K562 (cell line): ENCODE measurements around the gene DCP2. TPM values are rescaled to one million over a fixed set of nuclear protein-coding genes. Genes with fewer than 3 reads are reported as not detected.
A peak's percentile ranks its signal among the peaks of the same experiment; 100 is the strongest.

Experiments used
- ATAC-seq: fragments of 200-7000 bp; cut with Tn5 transposase; 3 replicates; pipeline ENCODE4 v1.9.1; 2020; ENCODE audit warnings: moderate library complexity
- BruUV-seq: library from RNA; stranded (reverse); fragments of 400-500 nt; replicated peaks from 2 replicates; lab custom pipeline; 2021; lab: Mats Ljungman, UMichigan
- CTCF ChIA-PET: fragments of 300-600 bp; formaldehyde crosslinking; extraction: SDS; loops from one replicate; lab custom pipeline; 2021; ENCODE audit warnings: low intra/inter-chr PET ratio; lab: Yijun Ruan, JAX
- POLR2A ChIA-PET: fragments of 300-600, 350-650 bp; sonication (Branson Sonifier 250); formaldehyde crosslinking; extraction: SDS; loops from one replicate; lab custom pipeline; 2021; ENCODE audit warnings: antibody characterized with exemption, inconsistent platforms; lab: Yijun Ruan, JAX
- DNase-seq, 4 experiments: peaks; one replicate each; pipeline versions ENCODE4 v3.0.0 to v3.0.0-alpha.2; 2011 to 2018; ENCODE audit warnings: low spot score in 3 of 4, mixed read lengths in 3 of 4; ENCODE audit errors: extremely low read depth in 1 of 4
- FAIRE-seq: peaks from 2 replicates; lab custom pipeline; 2011; peaks lifted over from hg19 to GRCh38; lab: Jason Lieb, UNC
- H2AFZ ChIP-seq: 2 replicates; pipeline ENCODE4 v1.6.0; 2011; ENCODE audit warnings: low read depth, low read length, control low read depth, inconsistent platforms
- H3K27ac ChIP-seq: fragments of 200-600 bp; 3 replicates; pipeline ENCODE4 v1.8.0; 2011; ENCODE audit warnings: low read depth, mild to moderate bottlenecking, control low read depth, inconsistent platforms, low read length, moderate library complexity, mixed read lengths; ENCODE audit errors: extremely low read depth
- H3K27me3 ChIP-seq, 2 experiments: fragments of 300-600 bp in 1 of 2; 2 replicates in 1 of 2; 3 replicates in 1 of 2; pipeline versions ENCODE4 v1.6.0 to v1.8.0; 2011; ENCODE audit warnings: inconsistent platforms in 2 of 2, low read length in 2 of 2, mild to moderate bottlenecking in 1 of 2, mixed read lengths in 1 of 2, moderate library complexity in 1 of 2; ENCODE audit not compliant: control insufficient read depth in 2 of 2, insufficient read depth in 2 of 2
- H3K36me3 ChIP-seq: fragments of 300-600 bp; 3 replicates; pipeline ENCODE4 v1.8.0; 2011; ENCODE audit warnings: mild to moderate bottlenecking, low read length, inconsistent platforms; ENCODE audit not compliant: control insufficient read depth, insufficient read depth
- H3K4me1 ChIP-seq, 2 experiments: fragments of 200-600 bp in 1 of 2; replicated peaks in 1 of 2; 2 replicates in 1 of 2; 3 replicates in 1 of 2; pipeline versions ENCODE4 v1.5.1 to v1.8.0; 2011; ENCODE audit warnings: inconsistent platforms in 2 of 2, low read length in 2 of 2, mild to moderate bottlenecking in 1 of 2, mixed read lengths in 1 of 2, moderate library complexity in 1 of 2; ENCODE audit not compliant: control insufficient read depth in 2 of 2, insufficient read depth in 2 of 2
- H3K4me2 ChIP-seq: 2 replicates; pipeline ENCODE4 v1.6.1; 2011; ENCODE audit warnings: low read length, control low read depth, inconsistent platforms, mixed read lengths; ENCODE audit not compliant: insufficient read depth
- H3K4me3 ChIP-seq: fragments of 200-600 bp; sonication (generic), shearing (Covaris generic); 2 replicates; pipeline ENCODE4 v1.5.1; 2016; ENCODE audit warnings: control low read depth, inconsistent platforms
- H3K79me2 ChIP-seq: fragments of 200-600 bp; 3 replicates; pipeline ENCODE4 v1.8.0; 2011; ENCODE audit warnings: low read length, inconsistent platforms; ENCODE audit not compliant: control insufficient read depth, insufficient read depth
- H3K9ac ChIP-seq, 2 experiments: 2 replicates each; pipeline versions ENCODE4 v1.6.0 to v1.6.1; 2011; ENCODE audit warnings: low read depth in 2 of 2, low read length in 2 of 2, control low read depth in 1 of 2, inconsistent platforms in 1 of 2, mild to moderate bottlenecking in 1 of 2, mixed read lengths in 1 of 2; ENCODE audit not compliant: insufficient read depth in 1 of 2
- H3K9me1 ChIP-seq: one replicate; pipeline ENCODE4 v1.6.0; 2011; ENCODE audit warnings: inconsistent platforms, mild to moderate bottlenecking, low read length, moderate library complexity; ENCODE audit not compliant: control insufficient read depth, insufficient read depth
- H3K9me3 ChIP-seq: replicated peaks from 2 replicates; pipeline ENCODE4 v1.5.1; 2011; ENCODE audit warnings: low read depth, low read length, inconsistent platforms; ENCODE audit not compliant: control insufficient read depth, insufficient read depth
- H4K20me1 ChIP-seq: replicated peaks from 2 replicates; pipeline ENCODE4 v1.6.1; 2011; ENCODE audit warnings: low read length, inconsistent platforms, mixed read lengths; ENCODE audit not compliant: control insufficient read depth, insufficient read depth
- CBFA2T3 ChIP-seq: fragments of 450-650 bp; IDR thresholded peaks from 2 replicates; pipeline ENCODE4 v1.6.1; 2017
- CC2D1A ChIP-seq: fragments of 450-650 bp; IDR thresholded peaks from 2 replicates; pipeline ENCODE4 v1.6.1; 2017; ENCODE audit warnings: mild to moderate bottlenecking
- CHD4 ChIP-seq: fragments of 200-600 bp; sonication (generic); IDR thresholded peaks from 3 replicates; pipeline ENCODE4 v1.6.1; 2012; ENCODE audit warnings: low read depth, mild to moderate bottlenecking, mixed read lengths, low read length, inconsistent platforms; ENCODE audit not compliant: insufficient read depth, insufficient replicate concordance, poor library complexity, severe bottlenecking
- FIP1L1 ChIP-seq: fragments of 200-400 bp; formaldehyde crosslinking; IDR thresholded peaks from 2 replicates; pipeline ENCODE4 v1.6.1; 2018; ENCODE audit warnings: mild to moderate bottlenecking, low read depth, low read length; ENCODE audit not compliant: poor library complexity, severe bottlenecking
- JUNB ChIP-seq: fragments of 450-650 bp; formaldehyde crosslinking; conservative IDR thresholded peaks from 2 replicates; pipeline ENCODE4 v1.4.0; 2020; ENCODE audit warnings: mild to moderate bottlenecking
- POLR2A ChIP-seq: fragments of 450-650 bp; conservative IDR thresholded peaks from 2 replicates; pipeline ENCODE4 v1.6.1; 2016
- POLR2AphosphoS5 ChIP-seq: IDR thresholded peaks from 2 replicates; pipeline ENCODE4 v1.6.1; 2011; ENCODE audit warnings: mild to moderate bottlenecking, low read depth, low read length, moderate library complexity; ENCODE audit not compliant: control insufficient read depth, insufficient read depth
- POLR2B ChIP-seq: fragments of 450-650 bp; IDR thresholded peaks from 2 replicates; pipeline ENCODE4 v1.6.1; 2018; ENCODE audit warnings: low read depth; ENCODE audit not compliant: partially characterized antibody
- RB1 ChIP-seq: fragments of 450-650 bp; IDR thresholded peaks from 2 replicates; pipeline ENCODE4 v1.6.1; 2017; ENCODE audit warnings: low read depth, mild to moderate bottlenecking
- RBBP5 ChIP-seq: fragments of 200-600 bp; sonication (generic); IDR thresholded peaks from 2 replicates; pipeline ENCODE4 v1.6.1; 2012; ENCODE audit warnings: borderline replicate concordance, mild to moderate bottlenecking, low read length, control low read depth, inconsistent platforms; ENCODE audit not compliant: insufficient read depth, poor library complexity, severe bottlenecking
- TAL1 ChIP-seq: fragments of 450-650 bp; IDR thresholded peaks from 2 replicates; pipeline ENCODE4 v1.6.1; 2016; ENCODE audit warnings: mild to moderate bottlenecking
- XRCC4 ChIP-seq: IDR thresholded peaks from one replicate; pipeline ENCODE4 v1.6.1; 2011; ENCODE audit not compliant: insufficient read depth, insufficient read length; ENCODE audit errors: extremely low read depth
- WGBS: fragments of 100-300 bp; shearing (Covaris generic); methylation state at CpG from one replicate; pipeline ENCODE4 v1.1.6; 2016; ENCODE audit warnings: low coverage, mixed read lengths; ENCODE audit not compliant: insufficient coverage; ENCODE audit errors: missing lambda C conversion rate; 5-methylcytosine and 5-hydroxymethylcytosine counted together
- in situ Hi-C: fragments of 300-500 bp; cut with MboI; formaldehyde crosslinking; loops from 4 replicates; pipeline ENCODE4 v1.15.0; 2018; ENCODE audit warnings: inconsistent platforms, mixed read lengths
- intact Hi-C: fragments of 100-400 bp; cut with micrococcal nuclease; formaldehyde crosslinking; loops from 2 replicates; pipeline ENCODE4 v1.14.2; 2022
- polyA plus RNA-seq, 8 experiments: library from polyadenylated mRNA; depleted of rRNA in 4 of 8; stranded (reverse) in 5 of 8; unstranded in 3 of 8; fragments of >200 nt; fragmentation: Nextera tagmentation in 2 of 8; fragmentation: Illumina TruSeq in 1 of 8; extraction: Ambion mirVana in 2 of 8; extraction: Trizol in 1 of 8; gene quantifications; 2 replicates each; pipeline versions ENCODE4 v1.2.1 to v1.2.3, GENCODE V29; 2011 to 2014; ENCODE audit warnings: inconsistent platforms in 1 of 8, missing spikeins in 1 of 8
- total RNA-seq, 7 experiments: library from RNA; depleted of rRNA in 6 of 7; stranded (reverse); fragments of >200 nt in 6 of 7; fragmentation: Illumina TruSeq in 2 of 7; extraction: Trizol in 2 of 7; gene quantifications; 2 replicates each; pipeline versions ENCODE4 v1.2.1 to v1.2.3, GENCODE V29; 2011 to 2021; ENCODE audit warnings: low replicate concordance in 1 of 7
- TF ChIP-seq, protein P1 (sequence below), 2 experiments: fragments of 250-450 bp in 1 of 2; fragments of 450-650 bp in 1 of 2; sonication (Bioruptor Pico) in 1 of 2; IDR thresholded peaks; 2 replicates each; pipeline versions ENCODE4 v1.6.1 to v1.8.0; 2016 to 2021; ENCODE audit warnings: mild to moderate bottlenecking in 2 of 2, moderate library complexity in 2 of 2, missing compliant biosample characterization in 1 of 2, missing genetic modification characterization in 1 of 2
- TF ChIP-seq, protein P2 (sequence below): sonication (generic); formaldehyde crosslinking; IDR thresholded peaks from 2 replicates; pipeline ENCODE4 v1.8.0; 2022; ENCODE audit warnings: mild to moderate bottlenecking, missing genetic modification reagents
- TF ChIP-seq, protein P3 (sequence below), 2 experiments: IDR thresholded peaks in 1 of 2; conservative IDR thresholded peaks in 1 of 2; 2 replicates each; pipeline ENCODE4 v1.6.1; 2016; ENCODE audit warnings: low read depth in 2 of 2, mild to moderate bottlenecking in 1 of 2, missing compliant biosample characterization in 1 of 2, missing genetic modification characterization in 1 of 2, moderate library complexity in 1 of 2

DCP2 gene
- total and polyA plus RNA-seq, 9 of the 15 experiments (the other 6 are each of a cell fraction or from before 2014, with no cell fraction given) = 25.9 to 109 (median 46.7) TPM

DNA sequence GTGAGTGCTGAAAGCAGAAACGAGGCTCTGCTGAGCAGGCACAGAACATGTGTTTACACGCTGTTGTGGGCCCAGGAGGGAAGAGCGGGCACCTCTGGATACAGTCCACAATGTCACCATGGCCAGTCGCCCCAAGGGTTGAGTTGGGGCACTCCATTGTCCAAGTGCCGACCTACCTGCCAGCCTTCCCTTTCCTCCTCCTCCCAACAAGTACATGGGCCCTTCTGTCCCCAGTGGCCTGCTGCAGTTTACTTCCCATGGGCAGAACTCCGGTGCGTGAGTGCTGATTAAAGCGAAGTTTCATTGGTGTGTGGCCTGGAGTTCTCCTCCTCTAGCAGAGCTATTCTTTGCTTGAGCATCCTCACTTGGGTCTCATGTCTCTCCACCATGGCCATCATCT is 50.4 kb downstream of the DCP2 start:
- Histone ChIP-seq H2AFZ (no peak overlapping the region), H3K4me2 (no peak overlapping the region), H3K9me3 (no peaks in the 10 kb centered on the region), H4K20me1 (no peaks in the 10 kb centered on the region), H3K4me3 (no peak overlapping the region), H3K36me3 (peaks cover 44% of the 10 kb centered on the region; the same call in 2 of the 3 replicates), H3K27ac (no peak overlapping the region), H3K27me3 (no peaks in the 10 kb centered on the region), H3K79me2 (no peaks in the 10 kb centered on the region), H3K4me1 (no peaks in the 10 kb centered on the region; a peak in 1 of 5 replicates), H3K9ac (no peak overlapping the region), H3K9me1 (no peaks in the 10 kb centered on the region)
- no peak for DNase-seq
- intact Hi-C loops = no loop called here
- 82% methylated on average over 8 of the region's 8 CpGs for WGBS
- in situ Hi-C loops = no loop called here
- ChIA-PET CTCF (no interaction called here), POLR2A (no interaction called here)
- TF ChIP-seq CC2D1A (no peak), JUNB (CRISPR knock-in tag) (no peak), RB1 (no peak), POLR2B (peak; percentile 22), XRCC4 (no peak), CBFA2T3 (no peak), FIP1L1 (no peak), POLR2AphosphoS5 (peak; percentile 27; the same call in 1 of the 2 replicates), POLR2A (peak; percentile 15; the same call in 1 of the 2 replicates), TAL1 (no peak), CHD4 (no peak), RBBP5 (no peak)
- TF ChIP-seq, protein P1, sequence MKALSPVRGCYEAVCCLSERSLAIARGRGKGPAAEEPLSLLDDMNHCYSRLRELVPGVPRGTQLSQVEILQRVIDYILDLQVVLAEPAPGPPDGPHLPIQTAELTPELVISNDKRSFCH (CRISPR knock-in tag; IDR thresholded peaks at IDR 0.05) = no peak
- TF ChIP-seq, protein P1 (tag; IDR thresholded peaks at IDR 0.05) = no peak
- TF ChIP-seq, protein P2, sequence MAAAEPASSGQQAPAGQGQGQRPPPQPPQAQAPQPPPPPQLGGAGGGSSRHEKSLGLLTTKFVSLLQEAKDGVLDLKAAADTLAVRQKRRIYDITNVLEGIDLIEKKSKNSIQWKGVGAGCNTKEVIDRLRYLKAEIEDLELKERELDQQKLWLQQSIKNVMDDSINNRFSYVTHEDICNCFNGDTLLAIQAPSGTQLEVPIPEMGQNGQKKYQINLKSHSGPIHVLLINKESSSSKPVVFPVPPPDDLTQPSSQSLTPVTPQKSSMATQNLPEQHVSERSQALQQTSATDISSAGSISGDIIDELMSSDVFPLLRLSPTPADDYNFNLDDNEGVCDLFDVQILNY = no peak
- TF ChIP-seq, protein P3, sequence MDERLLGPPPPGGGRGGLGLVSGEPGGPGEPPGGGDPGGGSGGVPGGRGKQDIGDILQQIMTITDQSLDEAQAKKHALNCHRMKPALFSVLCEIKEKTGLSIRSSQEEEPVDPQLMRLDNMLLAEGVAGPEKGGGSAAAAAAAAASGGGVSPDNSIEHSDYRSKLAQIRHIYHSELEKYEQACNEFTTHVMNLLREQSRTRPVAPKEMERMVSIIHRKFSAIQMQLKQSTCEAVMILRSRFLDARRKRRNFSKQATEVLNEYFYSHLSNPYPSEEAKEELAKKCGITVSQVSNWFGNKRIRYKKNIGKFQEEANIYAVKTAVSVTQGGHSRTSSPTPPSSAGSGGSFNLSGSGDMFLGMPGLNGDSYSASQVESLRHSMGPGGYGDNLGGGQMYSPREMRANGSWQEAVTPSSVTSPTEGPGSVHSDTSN (CRISPR knock-in tag; IDR thresholded peaks at IDR 0.05; ENCODE audit: low read depth) = no peak
- TF ChIP-seq, protein P3 (tag; conservative IDR thresholded peaks at IDR 0.05; ENCODE audit: low read depth) = no peak
- FAIRE-seq = no peak
- ATAC-seq = no peak
- no TSS peak for BruUV-seq
